ENCODE results near the gene RNF10.

Gene RNF10

DNA sequence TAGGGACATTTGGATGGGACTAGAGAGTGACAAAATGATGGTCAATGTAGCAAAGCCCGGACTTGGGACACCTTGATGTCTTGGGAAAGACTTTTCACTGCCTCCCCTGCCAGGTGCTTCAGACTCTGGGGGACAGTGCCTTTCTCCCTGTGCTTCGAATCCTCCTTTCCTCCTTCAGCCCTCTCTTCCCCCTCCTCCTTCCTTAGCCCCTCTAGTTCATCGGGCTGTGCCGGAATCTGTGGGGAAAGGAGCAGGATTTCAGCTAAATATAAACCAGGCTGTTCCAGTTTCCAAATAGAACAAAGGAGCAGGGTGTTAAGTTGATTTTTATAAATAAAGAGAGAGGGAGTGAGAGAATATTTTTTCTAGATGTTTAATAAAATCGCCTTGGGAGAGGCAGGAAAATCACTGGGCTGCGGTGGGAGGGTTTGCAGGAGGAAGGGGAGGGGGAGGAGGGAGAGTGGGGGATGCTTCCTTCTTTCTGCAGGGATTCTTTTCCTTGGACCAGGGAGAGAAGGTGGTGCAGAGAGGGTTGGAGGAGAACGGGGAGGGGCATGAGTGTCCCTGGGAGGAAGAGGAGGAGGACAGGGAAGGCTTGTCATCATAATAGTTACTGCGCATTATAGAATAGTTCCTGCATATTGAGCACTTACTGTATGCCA lies 84.9 kb downstream of the RNF10 start:
- no peak for DNase-seq

DNA sequence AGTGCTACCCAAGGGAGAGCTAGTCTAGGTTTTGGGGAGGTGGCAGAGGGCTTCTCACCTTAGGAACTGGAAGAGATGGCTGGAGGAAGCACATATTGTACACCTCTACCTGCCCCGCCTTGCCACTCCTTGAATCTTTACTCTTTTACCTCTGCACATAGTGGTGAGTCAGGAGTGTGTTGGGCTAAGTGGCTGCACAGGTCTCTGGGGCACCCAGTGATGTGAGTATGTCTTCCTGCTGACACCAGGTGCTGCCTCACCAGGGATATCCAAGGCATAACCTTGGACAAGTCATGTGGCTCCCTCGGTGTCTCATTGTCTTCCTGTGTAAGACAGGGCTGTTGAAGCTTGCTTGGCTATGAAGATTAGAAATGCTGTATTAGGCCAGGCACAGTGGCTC lies 86.5 kb downstream of the RNF10 start:
- no peak for DNase-seq

DNA sequence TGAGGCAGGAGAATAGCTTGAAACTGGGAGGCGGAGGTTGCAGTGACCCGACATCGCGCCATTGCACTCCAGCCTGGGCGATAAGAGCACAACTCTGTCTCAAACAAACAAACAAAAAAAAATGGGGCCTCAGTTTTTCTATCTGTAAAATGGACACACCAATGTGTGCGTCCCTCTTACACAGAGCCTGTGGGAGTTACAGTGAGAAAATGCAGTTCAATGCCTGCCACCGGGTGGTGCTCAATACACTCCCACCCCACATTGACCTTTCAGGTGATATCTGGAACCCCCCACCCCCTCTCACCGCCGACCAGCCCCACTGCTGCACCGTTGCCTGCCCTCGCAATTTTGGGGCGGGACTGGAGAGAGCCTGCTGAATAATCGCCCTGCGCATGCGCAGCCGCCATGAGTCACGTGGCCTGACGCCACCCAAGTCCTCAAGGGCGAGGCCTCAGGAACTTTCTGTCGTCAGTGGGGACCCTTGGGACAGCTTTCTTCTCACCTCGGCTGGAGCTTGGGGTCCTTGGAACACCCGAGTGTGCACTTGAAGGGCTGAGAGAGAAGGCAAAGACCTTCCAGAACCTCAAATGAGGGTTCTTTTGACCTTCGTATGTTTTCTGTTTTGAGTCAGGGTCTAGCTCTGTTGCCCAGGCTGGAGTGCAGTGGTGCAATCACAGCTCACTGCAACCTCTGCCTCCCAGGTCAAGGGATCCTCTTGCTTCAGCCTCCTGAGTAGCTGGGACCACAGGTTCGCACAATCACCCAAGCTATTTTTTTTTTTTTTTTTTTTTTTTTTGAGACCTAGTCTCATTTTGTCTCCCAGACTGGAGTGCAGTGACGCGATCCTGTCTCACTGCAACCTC lies 91.6 kb downstream of the RNF10 start:
- no peak for DNase-seq

All from NCI-H1417 treated with DMSO at 0.1 percent for 48 hours (cell line).